HCT116 (cell line): Measurements from ENCODE around the gene HUWE1. TPM values are rescaled to one million over a fixed set of nuclear protein-coding genes. Genes with fewer than 3 reads are reported as not detected.

Experiments
- ATAC-seq: fragments of 200-7000 bp; cut with Tn5 transposase; 2 replicates; pipeline ENCODE4 v1.9.1; 2020; ENCODE audit warnings: mild to moderate bottlenecking, moderate library complexity
- BruUV-seq: library from RNA; stranded (reverse); fragments of 400-500 nt; replicated peaks from 2 replicates; lab custom pipeline; 2021; lab: Mats Ljungman, UMichigan
- CTCF ChIA-PET: fragments of 300-600 bp; sonication (Branson Sonifier 250); formaldehyde crosslinking; loops from one replicate; lab custom pipeline; 2021; ENCODE audit warnings: antibody characterized with exemption; lab: Charles Lee
- POLR2A ChIA-PET: fragments of 300-600, 350-600 bp; sonication (Branson Sonifier 250); formaldehyde crosslinking; loops from one replicate; lab custom pipeline; 2021; ENCODE audit warnings: antibody characterized with exemption; lab: Charles Lee
- RAD21 ChIA-PET, 2 experiments: fragments of 300-600 bp; sonication (Branson Sonifier 250); formaldehyde crosslinking; loops; one replicate each; lab custom pipeline; 2023; ENCODE audit warnings: low total read pairs in 2 of 2; ENCODE audit not compliant: uncharacterized antibody in 2 of 2, unreplicated experiment in 2 of 2, low non-redundant PET in 1 of 2; lab: Charles Lee
- DNase-seq: peaks from one replicate; pipeline ENCODE4 v3.0.0-alpha.2; 2010; ENCODE audit warnings: low read depth, low spot score
- H2AFZ ChIP-seq: fragments of 200-600 bp; shearing (Covaris generic), sonication (generic); 2 replicates; pipeline ENCODE4 v1.6.1; 2017; ENCODE audit warnings: low read depth, mixed run types, mixed read lengths, antibody characterized with exemption, low read length; ENCODE audit not compliant: poor library complexity, severe bottlenecking
- H3K27ac ChIP-seq: 2 replicates; pipeline ENCODE4 v1.5.1; 2012; ENCODE audit warnings: low read depth, low read length
- H3K27me3 ChIP-seq: fragments of 200-600 bp; sonication (generic); 2 replicates; pipeline ENCODE4 v1.6.1; 2016; ENCODE audit warnings: mixed run types, low read length, mixed read lengths; ENCODE audit not compliant: insufficient read depth
- H3K36me3 ChIP-seq, 2 experiments: fragments of 200-500 bp in 1 of 2; fragments of 200-600 bp in 1 of 2; sonication (Bioruptor generic) in 1 of 2; sonication (generic) in 1 of 2; 2 replicates each; pipeline versions ENCODE4 v1.5.1 to v1.6.1; 2014 to 2016; ENCODE audit warnings: low read length in 2 of 2, inconsistent platforms in 1 of 2, mixed read lengths in 1 of 2, mixed run types in 1 of 2; ENCODE audit not compliant: insufficient read depth in 2 of 2, control insufficient read depth in 1 of 2
- H3K4me1 ChIP-seq, 2 experiments: fragments of 200-600 bp in 1 of 2; sonication (generic) in 1 of 2; 2 replicates each; pipeline versions ENCODE4 v1.5.1 to v1.6.1; 2012 to 2017; ENCODE audit warnings: low read length in 2 of 2, inconsistent platforms in 1 of 2, mild to moderate bottlenecking in 1 of 2, mixed read lengths in 1 of 2, mixed run types in 1 of 2, moderate library complexity in 1 of 2; ENCODE audit not compliant: insufficient read depth in 2 of 2, control insufficient read depth in 1 of 2
- H3K4me2 ChIP-seq: fragments of 200-600 bp; sonication (generic); 2 replicates; pipeline ENCODE4 v1.6.1; 2017; ENCODE audit warnings: mixed run types, low read length, mixed read lengths
- H3K4me3 ChIP-seq, 2 experiments: fragments of 200-600 bp in 1 of 2; sonication (generic) in 1 of 2; replicated peaks in 1 of 2; 2 replicates each; pipeline ENCODE4 v1.5.1; 2011 to 2016; ENCODE audit warnings: low read length in 2 of 2, control low read depth in 1 of 2, low read depth in 1 of 2, mild to moderate bottlenecking in 1 of 2, mixed read lengths in 1 of 2, mixed run types in 1 of 2
- H3K79me2 ChIP-seq: fragments of 200-600 bp; sonication (generic); 2 replicates; pipeline ENCODE4 v1.6.1; 2017; ENCODE audit warnings: mild to moderate bottlenecking, mixed run types, low read length, moderate library complexity, mixed read lengths; ENCODE audit not compliant: insufficient read depth
- H3K9ac ChIP-seq: fragments of 200-600 bp; sonication (generic); 2 replicates; pipeline ENCODE4 v1.6.1; 2016; ENCODE audit warnings: low read length, mixed read lengths
- H3K9me2 ChIP-seq: fragments of 200-600 bp; sonication (generic), shearing (Covaris generic); 2 replicates; pipeline ENCODE4 v1.6.1; 2017; ENCODE audit warnings: mixed run types, mild to moderate bottlenecking, moderate library complexity; ENCODE audit not compliant: insufficient read depth
- H3K9me3 ChIP-seq, 2 experiments: fragments of 200-500 bp in 1 of 2; fragments of 200-600 bp in 1 of 2; sonication (Bioruptor generic) in 1 of 2; sonication (generic) in 1 of 2; 2 replicates each; pipeline ENCODE4 v1.6.1; 2014 to 2017; ENCODE audit warnings: low read length in 2 of 2, mixed read lengths in 2 of 2, inconsistent platforms in 1 of 2, low read depth in 1 of 2, mild to moderate bottlenecking in 1 of 2, mixed run types in 1 of 2, moderate library complexity in 1 of 2; ENCODE audit not compliant: control insufficient read depth in 1 of 2, insufficient read depth in 1 of 2
- H4K20me1 ChIP-seq: fragments of 200-600 bp; sonication (generic), shearing (Covaris generic); 2 replicates; pipeline ENCODE4 v1.6.1; 2017; ENCODE audit warnings: mixed run types, mild to moderate bottlenecking, moderate library complexity; ENCODE audit not compliant: insufficient read depth
- CBX3 ChIP-seq: IDR thresholded peaks from 2 replicates; pipeline ENCODE4 v1.6.1; 2012; ENCODE audit warnings: low read depth
- CEBPB ChIP-seq: IDR thresholded peaks from 2 replicates; pipeline ENCODE4 v1.6.1; 2012; ENCODE audit warnings: low read depth
- EGR1 ChIP-seq: IDR thresholded peaks from 2 replicates; pipeline ENCODE4 v1.6.1; 2012; ENCODE audit warnings: low read depth
- ELF1 ChIP-seq: IDR thresholded peaks from 2 replicates; pipeline ENCODE4 v1.6.1; 2012; ENCODE audit warnings: low read depth, borderline replicate concordance
- EZH2 ChIP-seq: fragments of 200-600 bp; sonication (generic); IDR thresholded peaks from 2 replicates; pipeline ENCODE4 v1.6.1; 2017; ENCODE audit warnings: antibody characterized with exemption, mixed run types
- EZH2phosphoT487 ChIP-seq: fragments of 200-600 bp; IDR thresholded peaks from 2 replicates; pipeline ENCODE4 v1.6.1; 2018; ENCODE audit warnings: antibody characterized with exemption, borderline replicate concordance
- FOSL1 ChIP-seq: IDR thresholded peaks from 2 replicates; pipeline ENCODE4 v1.6.1; 2012; ENCODE audit warnings: low read depth
- POLR2A ChIP-seq: IDR thresholded peaks from 2 replicates; pipeline ENCODE4 v1.7.0; 2011; ENCODE audit warnings: borderline replicate concordance; ENCODE audit not compliant: insufficient read depth, insufficient read length; ENCODE audit errors: extremely low read depth
- POLR2AphosphoS5 ChIP-seq: IDR thresholded peaks from 2 replicates; pipeline ENCODE4 v1.6.1; 2011; ENCODE audit warnings: mild to moderate bottlenecking, low read depth, low read length, moderate library complexity
- TCF7L2 ChIP-seq: IDR thresholded peaks from 2 replicates; pipeline ENCODE4 v1.7.0; 2011; ENCODE audit warnings: borderline replicate concordance, inconsistent platforms; ENCODE audit not compliant: insufficient read depth, insufficient read length; ENCODE audit errors: extremely low read depth
- ZFX ChIP-seq: fragments of 450-650 bp; IDR thresholded peaks from 2 replicates; pipeline ENCODE4 v1.6.1; 2017
- ZNF274 ChIP-seq: fragments of 200-500 bp; sonication (Bioruptor generic); IDR thresholded peaks from 2 replicates; pipeline ENCODE4 v1.6.1; 2014; ENCODE audit warnings: mild to moderate bottlenecking, low read depth, low read length, inconsistent platforms
- intact Hi-C: fragments of 100-400 bp; cut with micrococcal nuclease; formaldehyde crosslinking; loops from 2 replicates; pipeline ENCODE4 v1.10.0; 2022
- total RNA-seq: library from RNA; stranded (reverse); gene quantifications from one replicate; pipeline ENCODE4 v1.2.1, GENCODE V29; 2021; ENCODE audit not compliant: unreplicated experiment
- TF ChIP-seq, protein P1 (sequence below): IDR thresholded peaks from 2 replicates; pipeline ENCODE4 v1.6.1; 2012
- TF ChIP-seq, protein P2 (sequence below), 3 experiments: fragments of 200-600 bp in 1 of 3; sonication (generic) in 1 of 3; IDR thresholded peaks in 2 of 3; conservative IDR thresholded peaks in 1 of 3; 2 replicates each; pipeline ENCODE4 v1.5.1; 2012 to 2017; ENCODE audit warnings: low read depth in 2 of 3, low read length in 2 of 3, antibody characterized with exemption in 1 of 3, borderline replicate concordance in 1 of 3, control low read depth in 1 of 3, mild to moderate bottlenecking in 1 of 3, mixed read lengths in 1 of 3, mixed run types in 1 of 3, moderate library complexity in 1 of 3; ENCODE audit not compliant: insufficient read depth in 1 of 3
- TF ChIP-seq, protein P3 (sequence below): IDR thresholded peaks from 2 replicates; pipeline ENCODE4 v1.6.1; 2011; ENCODE audit warnings: mild to moderate bottlenecking, low read length, moderate library complexity; ENCODE audit not compliant: insufficient replicate concordance; ENCODE audit errors: extremely low read depth

Gene HUWE1
- total RNA-seq, 1 experiment from 2014 or later = 197 TPM

DNA sequence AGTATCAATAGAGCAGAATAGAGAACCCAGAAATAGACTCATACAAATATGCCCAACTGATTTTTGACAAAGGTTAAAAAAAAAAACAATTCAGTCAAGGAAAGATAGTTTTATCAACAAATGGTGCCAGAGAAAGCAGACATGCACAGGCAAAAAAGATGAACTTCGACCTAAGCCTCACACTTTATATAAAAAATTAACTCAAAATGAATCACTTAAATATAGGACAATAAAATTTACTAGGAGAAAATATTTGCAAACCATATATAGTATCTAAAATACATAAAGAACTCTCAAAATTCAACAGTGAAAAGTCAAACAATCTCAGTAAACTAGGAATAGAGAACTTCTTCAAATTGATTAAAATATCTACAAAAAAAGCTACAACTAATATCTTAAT lies 29.7 kb downstream of the HUWE1 start (continued):
- TF ChIP-seq ZFX (no peak), POLR2AphosphoS5 (no peak), FOSL1 (no peak), EZH2phosphoT487 (no peak)
- TF ChIP-seq, protein P1, sequence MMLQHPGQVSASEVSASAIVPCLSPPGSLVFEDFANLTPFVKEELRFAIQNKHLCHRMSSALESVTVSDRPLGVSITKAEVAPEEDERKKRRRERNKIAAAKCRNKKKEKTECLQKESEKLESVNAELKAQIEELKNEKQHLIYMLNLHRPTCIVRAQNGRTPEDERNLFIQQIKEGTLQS = no peak
- TF ChIP-seq, protein P2, sequence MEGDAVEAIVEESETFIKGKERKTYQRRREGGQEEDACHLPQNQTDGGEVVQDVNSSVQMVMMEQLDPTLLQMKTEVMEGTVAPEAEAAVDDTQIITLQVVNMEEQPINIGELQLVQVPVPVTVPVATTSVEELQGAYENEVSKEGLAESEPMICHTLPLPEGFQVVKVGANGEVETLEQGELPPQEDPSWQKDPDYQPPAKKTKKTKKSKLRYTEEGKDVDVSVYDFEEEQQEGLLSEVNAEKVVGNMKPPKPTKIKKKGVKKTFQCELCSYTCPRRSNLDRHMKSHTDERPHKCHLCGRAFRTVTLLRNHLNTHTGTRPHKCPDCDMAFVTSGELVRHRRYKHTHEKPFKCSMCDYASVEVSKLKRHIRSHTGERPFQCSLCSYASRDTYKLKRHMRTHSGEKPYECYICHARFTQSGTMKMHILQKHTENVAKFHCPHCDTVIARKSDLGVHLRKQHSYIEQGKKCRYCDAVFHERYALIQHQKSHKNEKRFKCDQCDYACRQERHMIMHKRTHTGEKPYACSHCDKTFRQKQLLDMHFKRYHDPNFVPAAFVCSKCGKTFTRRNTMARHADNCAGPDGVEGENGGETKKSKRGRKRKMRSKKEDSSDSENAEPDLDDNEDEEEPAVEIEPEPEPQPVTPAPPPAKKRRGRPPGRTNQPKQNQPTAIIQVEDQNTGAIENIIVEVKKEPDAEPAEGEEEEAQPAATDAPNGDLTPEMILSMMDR (IDR thresholded peaks at IDR 0.05 in 2 of 3, conservative IDR thresholded peaks at IDR 0.05 in 1 of 3; ENCODE audit: borderline replicate concordance in 1 of 3, insufficient read depth in 1 of 3, low read depth in 2 of 3, low read length in 2 of 3) = no peak

DNA sequence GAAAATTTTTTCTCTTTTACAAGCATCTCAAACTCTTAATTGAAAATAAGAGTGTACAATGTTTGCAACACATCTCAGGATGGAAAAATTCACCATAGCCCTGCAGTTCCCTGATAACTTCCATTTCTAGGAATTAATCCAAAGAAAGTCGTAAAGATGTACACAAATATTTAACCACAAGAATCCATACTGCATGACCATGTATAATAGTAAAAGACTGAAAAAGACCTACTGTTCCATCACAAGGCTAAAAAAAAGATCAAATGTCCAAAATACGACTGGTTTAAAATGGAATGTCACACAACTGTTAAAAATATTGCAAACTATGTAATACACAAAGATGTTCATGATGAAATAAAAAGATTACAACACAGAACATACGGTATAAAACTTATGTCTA lies 32.1 kb downstream of the HUWE1 start:
- RAD21 ChIA-PET = no interaction called here
- no peak overlapping the region for H3K27ac ChIP-seq
- H3K9me3 ChIP-seq = no peaks in the 10 kb centered on the region
- no peak overlapping the region for H3K4me2 ChIP-seq
- CTCF ChIA-PET = no interaction called here
- no TSS peak for BruUV-seq
- no peak overlapping the region for H3K4me3 ChIP-seq
- peaks cover 8% of the 10 kb centered on the region; the same call in 1 of the 2 replicates for H4K20me1 ChIP-seq
- peaks cover 100% of the 10 kb centered on the region for H3K79me2 ChIP-seq
- H3K4me1 ChIP-seq = no peaks in the 10 kb centered on the region
- no peak for TF ChIP-seq TCF7L2
- TF ChIP-seq ZFX = no peak
- TF ChIP-seq POLR2A = no peak
- no peak for TF ChIP-seq FOSL1
- no peak for TF ChIP-seq ZNF274
- TF ChIP-seq EGR1 = no peak
- TF ChIP-seq, protein P3, sequence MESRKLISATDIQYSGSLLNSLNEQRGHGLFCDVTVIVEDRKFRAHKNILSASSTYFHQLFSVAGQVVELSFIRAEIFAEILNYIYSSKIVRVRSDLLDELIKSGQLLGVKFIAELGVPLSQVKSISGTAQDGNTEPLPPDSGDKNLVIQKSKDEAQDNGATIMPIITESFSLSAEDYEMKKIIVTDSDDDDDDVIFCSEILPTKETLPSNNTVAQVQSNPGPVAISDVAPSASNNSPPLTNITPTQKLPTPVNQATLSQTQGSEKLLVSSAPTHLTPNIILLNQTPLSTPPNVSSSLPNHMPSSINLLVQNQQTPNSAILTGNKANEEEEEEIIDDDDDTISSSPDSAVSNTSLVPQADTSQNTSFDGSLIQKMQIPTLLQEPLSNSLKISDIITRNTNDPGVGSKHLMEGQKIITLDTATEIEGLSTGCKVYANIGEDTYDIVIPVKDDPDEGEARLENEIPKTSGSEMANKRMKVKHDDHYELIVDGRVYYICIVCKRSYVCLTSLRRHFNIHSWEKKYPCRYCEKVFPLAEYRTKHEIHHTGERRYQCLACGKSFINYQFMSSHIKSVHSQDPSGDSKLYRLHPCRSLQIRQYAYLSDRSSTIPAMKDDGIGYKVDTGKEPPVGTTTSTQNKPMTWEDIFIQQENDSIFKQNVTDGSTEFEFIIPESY = no peak
- TF ChIP-seq CBX3 = no peak
- TF ChIP-seq EZH2 = no peak
- no peak for TF ChIP-seq ELF1
- no peak for TF ChIP-seq CEBPB
- TF ChIP-seq, protein P2 (IDR thresholded peaks at IDR 0.05 in 2 of 3, conservative IDR thresholded peaks at IDR 0.05 in 1 of 3; ENCODE audit: borderline replicate concordance in 1 of 3, insufficient read depth in 1 of 3, low read depth in 2 of 3, low read length in 2 of 3) = no peak
- H2AFZ ChIP-seq = no peak overlapping the region
- intact Hi-C loops = no loop called here
- no peak for DNase-seq
- H3K9ac ChIP-seq = no peak overlapping the region
- no peaks in the 10 kb centered on the region for H3K9me2 ChIP-seq
- H3K27me3 ChIP-seq = no peaks in the 10 kb centered on the region
- POLR2A ChIA-PET = no interaction called here
- no peak for ATAC-seq
- H3K36me3 ChIP-seq = peaks cover 9% of the 10 kb centered on the region in 2 experiments; a peak in 2 of 4 replicates
